ENCODE measurements around the gene KIAA1217. TPM values are rescaled to one million over a fixed set of nuclear protein-coding genes. Genes with fewer than 3 reads are reported as not detected.

KIAA1217 gene
- total RNA-seq, 3 donors from 2014 or later (not counting 1 experiment from before 2014, with no cell fraction given) = not detected

DNA sequence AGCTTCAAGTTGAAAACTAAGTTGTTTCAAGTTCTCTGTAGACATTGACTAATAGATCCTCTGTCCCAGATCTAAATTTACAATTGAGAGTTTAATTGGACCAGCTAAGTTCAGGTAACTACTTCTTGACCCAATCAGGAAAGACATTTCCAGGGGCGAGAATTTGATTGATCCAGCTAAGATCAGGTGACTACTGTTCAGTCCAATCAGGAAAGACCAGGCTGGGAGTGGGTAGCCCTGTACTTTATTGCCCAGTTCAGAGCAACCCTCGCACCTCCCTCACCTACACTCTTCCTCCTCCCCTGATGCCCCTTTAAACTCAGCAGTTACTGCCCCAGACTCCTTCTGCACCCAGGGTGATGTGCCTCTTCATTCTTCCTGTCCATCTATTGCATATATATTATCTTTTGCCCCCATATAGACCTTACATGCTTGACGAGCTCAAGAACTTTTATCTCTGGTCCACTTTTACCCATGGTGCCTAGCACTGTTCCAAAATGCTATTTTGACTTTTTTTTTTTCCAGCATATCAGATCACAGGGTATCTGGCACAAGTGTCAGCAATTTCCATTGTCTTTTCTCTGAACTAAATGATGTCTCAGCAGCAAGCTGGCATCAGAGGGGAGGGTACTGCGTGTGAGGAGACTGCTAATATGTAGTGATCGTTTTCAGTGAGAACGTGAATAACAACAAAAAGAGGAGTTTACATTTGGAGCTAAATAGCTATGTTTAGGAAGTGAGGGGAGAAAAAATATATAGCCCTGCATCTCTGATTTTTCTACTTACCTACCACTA, 169.4 kb downstream of the KIAA1217 start:
- H3K4me3 ChIP-seq (ENCODE audit: low read length) = no peak overlapping the region
- Mint-ChIP-seq H3K4me1 (no peaks in the 10 kb centered on the region), H3K36me3 (no peaks in the 10 kb centered on the region), H3K27ac (no peak overlapping the region), H3K4me3 (no peak overlapping the region), H3K9me3 (no peaks in the 10 kb centered on the region), H3K27me3 (ENCODE audit: low read depth in 2 of 2) (no peaks in the 10 kb centered on the region)
- no peaks in the 10 kb centered on the region for H3K27me3 ChIP-seq (ENCODE audit: control insufficient read depth, insufficient read depth, low read length)
- no peaks in the 10 kb centered on the region for H3K9me3 ChIP-seq (ENCODE audit: control insufficient read depth, insufficient read depth, low read length)
- no peaks in the 10 kb centered on the region for H3K36me3 ChIP-seq (ENCODE audit: control insufficient read depth, insufficient read depth, low read length)
- intact Hi-C loops (cut with micrococcal nuclease) = no loop called here
- WGBS (ENCODE audit: insufficient coverage) = 78% methylated on average over 6 of the region's 6 CpGs
- H3K27ac ChIP-seq (ENCODE audit: low read length) = no peak overlapping the region
- TF ChIP-seq, protein P1, sequence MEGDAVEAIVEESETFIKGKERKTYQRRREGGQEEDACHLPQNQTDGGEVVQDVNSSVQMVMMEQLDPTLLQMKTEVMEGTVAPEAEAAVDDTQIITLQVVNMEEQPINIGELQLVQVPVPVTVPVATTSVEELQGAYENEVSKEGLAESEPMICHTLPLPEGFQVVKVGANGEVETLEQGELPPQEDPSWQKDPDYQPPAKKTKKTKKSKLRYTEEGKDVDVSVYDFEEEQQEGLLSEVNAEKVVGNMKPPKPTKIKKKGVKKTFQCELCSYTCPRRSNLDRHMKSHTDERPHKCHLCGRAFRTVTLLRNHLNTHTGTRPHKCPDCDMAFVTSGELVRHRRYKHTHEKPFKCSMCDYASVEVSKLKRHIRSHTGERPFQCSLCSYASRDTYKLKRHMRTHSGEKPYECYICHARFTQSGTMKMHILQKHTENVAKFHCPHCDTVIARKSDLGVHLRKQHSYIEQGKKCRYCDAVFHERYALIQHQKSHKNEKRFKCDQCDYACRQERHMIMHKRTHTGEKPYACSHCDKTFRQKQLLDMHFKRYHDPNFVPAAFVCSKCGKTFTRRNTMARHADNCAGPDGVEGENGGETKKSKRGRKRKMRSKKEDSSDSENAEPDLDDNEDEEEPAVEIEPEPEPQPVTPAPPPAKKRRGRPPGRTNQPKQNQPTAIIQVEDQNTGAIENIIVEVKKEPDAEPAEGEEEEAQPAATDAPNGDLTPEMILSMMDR (IDR thresholded peaks at IDR 0.05) = no peak
- H3K4me1 ChIP-seq (ENCODE audit: control insufficient read depth, insufficient read depth, low read length) = no peaks in the 10 kb centered on the region
- DNase-seq (no peak), ATAC-seq (no peak)

DNA sequence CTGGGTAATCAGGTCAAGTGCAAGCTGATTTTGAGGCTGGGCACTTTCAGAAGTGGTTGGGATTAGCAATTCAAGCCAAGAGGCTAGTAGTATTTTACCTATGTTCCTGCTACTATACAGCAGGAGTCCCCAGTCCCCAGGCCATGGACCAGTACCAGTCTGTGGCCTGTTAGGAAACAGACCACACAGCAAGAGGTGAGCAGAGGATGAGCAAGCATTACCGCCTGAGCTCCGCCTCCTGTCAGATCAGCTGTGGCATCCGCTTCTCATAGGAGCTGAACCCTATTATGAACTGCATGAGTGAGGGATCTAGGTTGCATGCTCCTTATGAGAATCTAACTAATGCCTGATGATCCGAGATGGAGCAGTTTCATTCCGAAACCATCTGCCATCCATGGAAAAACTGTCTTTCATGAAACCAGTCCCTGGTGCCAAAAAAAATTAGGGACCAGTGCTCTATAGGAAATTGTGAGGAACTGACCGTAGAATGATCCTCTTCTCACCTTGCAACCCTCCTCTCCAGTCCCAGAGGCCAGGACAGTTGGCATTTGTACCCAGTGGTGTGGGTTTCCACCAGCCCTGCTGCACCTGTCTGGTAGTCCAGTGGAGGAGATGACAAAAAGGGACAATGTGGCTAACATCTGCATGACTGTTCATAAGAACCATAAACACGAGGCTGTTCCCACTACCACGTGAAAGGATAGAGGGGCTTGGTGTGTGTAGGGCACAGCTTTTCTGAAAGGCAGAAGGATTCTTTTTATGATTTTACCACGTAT, 172.5 kb downstream of the KIAA1217 start:
- Mint-ChIP-seq H3K4me1 (no peaks in the 10 kb centered on the region), H3K4me3 (no peak overlapping the region), H3K9me3 (no peaks in the 10 kb centered on the region), H3K36me3 (no peaks in the 10 kb centered on the region), H3K27ac (no peak overlapping the region), H3K27me3 (ENCODE audit: low read depth in 2 of 2) (peaks cover 0 to 6% of the 10 kb centered on the region in 2 donors)
- H3K9me3 ChIP-seq (ENCODE audit: control insufficient read depth, insufficient read depth, low read length) = no peaks in the 10 kb centered on the region
- H3K36me3 ChIP-seq (ENCODE audit: control insufficient read depth, insufficient read depth, low read length) = no peaks in the 10 kb centered on the region
- ATAC-seq (no peak), DNase-seq (no peak)
- H3K4me3 ChIP-seq (ENCODE audit: low read length) = no peak overlapping the region
- 86% methylated on average over 9 of the region's 9 CpGs for WGBS (ENCODE audit: insufficient coverage)
- TF ChIP-seq, protein P1 (IDR thresholded peaks at IDR 0.05) = no peak
- no peaks in the 10 kb centered on the region for H3K27me3 ChIP-seq (ENCODE audit: control insufficient read depth, insufficient read depth, low read length)
- intact Hi-C loops (cut with micrococcal nuclease) = no loop called here
- H3K27ac ChIP-seq (ENCODE audit: low read length) = no peak overlapping the region
- no peaks in the 10 kb centered on the region for H3K4me1 ChIP-seq (ENCODE audit: control insufficient read depth, insufficient read depth, low read length)

DNA sequence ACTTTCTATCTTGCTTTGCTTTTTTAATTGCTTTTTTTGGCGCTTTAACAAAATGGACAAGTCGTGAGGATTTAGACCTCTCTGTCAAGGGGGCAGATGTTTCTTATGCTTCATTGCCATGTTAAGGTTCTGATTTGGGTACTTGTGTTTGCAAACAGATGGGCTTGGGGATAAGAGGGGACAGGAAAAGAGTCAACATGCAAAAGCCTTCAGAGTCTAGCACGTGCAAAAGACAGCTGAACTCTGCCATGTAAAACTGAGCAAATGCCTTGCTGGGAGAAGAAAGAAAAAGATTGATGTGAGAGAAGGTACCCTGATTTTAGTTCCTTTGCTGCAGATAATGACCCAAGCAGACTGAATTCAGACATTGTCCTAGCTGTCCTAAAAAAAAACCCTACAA, 173.1 kb downstream of the KIAA1217 start:
- 71% methylated on average over 3 of the region's 3 CpGs for WGBS (ENCODE audit: insufficient coverage)
- Histone ChIP-seq H3K9me3 (ENCODE audit: control insufficient read depth, insufficient read depth, low read length) (no peaks in the 10 kb centered on the region), H3K4me3 (ENCODE audit: low read length) (no peak overlapping the region), H3K36me3 (ENCODE audit: control insufficient read depth, insufficient read depth, low read length) (no peaks in the 10 kb centered on the region), H3K27ac (ENCODE audit: low read length) (no peak overlapping the region), H3K27me3 (ENCODE audit: control insufficient read depth, insufficient read depth, low read length) (no peaks in the 10 kb centered on the region), H3K4me1 (ENCODE audit: control insufficient read depth, insufficient read depth, low read length) (no peaks in the 10 kb centered on the region)
- peaks cover 0 to 6% of the 10 kb centered on the region in 2 donors for H3K27me3 Mint-ChIP-seq (ENCODE audit: low read depth in 2 of 2)
- H3K36me3 Mint-ChIP-seq = no peaks in the 10 kb centered on the region
- TF ChIP-seq, protein P1 (IDR thresholded peaks at IDR 0.05) = no peak
- no peaks in the 10 kb centered on the region for H3K4me1 Mint-ChIP-seq
- no peak overlapping the region for H3K4me3 Mint-ChIP-seq
- no peaks in the 10 kb centered on the region for H3K9me3 Mint-ChIP-seq
- no peak for DNase-seq
- intact Hi-C loops (cut with micrococcal nuclease) = no loop called here
- no peak for ATAC-seq
- H3K27ac Mint-ChIP-seq = no peak overlapping the region
